GM12891 (cell line): ENCODE results near the gene AKIRIN1.
"Not testable (repeated sequence)": the region's sequence is repeated elsewhere in the genome, so short reads cannot be mapped to it uniquely, and the experiment has no call there.

Experiments
- DNase-seq: peaks from one replicate; pipeline ENCODE4 v3.0.0; 2011; ENCODE audit warnings: low spot score; ENCODE audit not compliant: insufficient read length
- FAIRE-seq: peaks from 2 replicates; lab custom pipeline; 2011; peaks lifted over from hg19 to GRCh38; lab: Jason Lieb, UNC
- PAX5 ChIP-seq: IDR thresholded peaks from 2 replicates; pipeline ENCODE4 v1.6.1; 2011; ENCODE audit warnings: low read length, moderate library complexity, mild to moderate bottlenecking; ENCODE audit not compliant: insufficient read depth, severe bottlenecking
- POLR2A ChIP-seq: IDR thresholded peaks from 2 replicates; pipeline ENCODE4 v1.6.1; 2011; ENCODE audit warnings: low read depth, low read length, control low read depth
- POLR2AphosphoS5 ChIP-seq: IDR thresholded peaks from 2 replicates; pipeline ENCODE4 v1.6.1; 2011; ENCODE audit warnings: low read depth, low read length, control low read depth
- POU2F2 ChIP-seq: IDR thresholded peaks from 2 replicates; pipeline ENCODE4 v1.6.1; 2011; ENCODE audit warnings: low read depth, mild to moderate bottlenecking, control low read depth, low read length, moderate library complexity
- SPI1 ChIP-seq: IDR thresholded peaks from 2 replicates; pipeline ENCODE4 v1.6.1; 2011; ENCODE audit warnings: low read depth, low read length, control low read depth
- TAF1 ChIP-seq: IDR thresholded peaks from 2 replicates; pipeline ENCODE4 v1.6.1; 2011; ENCODE audit warnings: low read depth, low read length, control low read depth

Gene AKIRIN1

GRCh38 chr1:39045231-39045630, 54.2 kb downstream of the AKIRIN1 start:
- TF ChIP-seq POU2F2 = no peak
- TF ChIP-seq TAF1 = no peak
- TF ChIP-seq POLR2A = no peak
- no peak for TF ChIP-seq PAX5
- no peak for TF ChIP-seq SPI1
- no peak for TF ChIP-seq POLR2AphosphoS5
- no peak for DNase-seq
- no peak for FAIRE-seq

- TF ChIP-seq PAX5 (no peak), POLR2A (no peak), POLR2AphosphoS5 (no peak), POU2F2 (no peak), TAF1 (no peak)
- FAIRE-seq = no peak
- no peak for DNase-seq
These were observed 55.6 kb downstream of the AKIRIN1 start for GRCh38 chr1:39046613-39047210.

DNA sequence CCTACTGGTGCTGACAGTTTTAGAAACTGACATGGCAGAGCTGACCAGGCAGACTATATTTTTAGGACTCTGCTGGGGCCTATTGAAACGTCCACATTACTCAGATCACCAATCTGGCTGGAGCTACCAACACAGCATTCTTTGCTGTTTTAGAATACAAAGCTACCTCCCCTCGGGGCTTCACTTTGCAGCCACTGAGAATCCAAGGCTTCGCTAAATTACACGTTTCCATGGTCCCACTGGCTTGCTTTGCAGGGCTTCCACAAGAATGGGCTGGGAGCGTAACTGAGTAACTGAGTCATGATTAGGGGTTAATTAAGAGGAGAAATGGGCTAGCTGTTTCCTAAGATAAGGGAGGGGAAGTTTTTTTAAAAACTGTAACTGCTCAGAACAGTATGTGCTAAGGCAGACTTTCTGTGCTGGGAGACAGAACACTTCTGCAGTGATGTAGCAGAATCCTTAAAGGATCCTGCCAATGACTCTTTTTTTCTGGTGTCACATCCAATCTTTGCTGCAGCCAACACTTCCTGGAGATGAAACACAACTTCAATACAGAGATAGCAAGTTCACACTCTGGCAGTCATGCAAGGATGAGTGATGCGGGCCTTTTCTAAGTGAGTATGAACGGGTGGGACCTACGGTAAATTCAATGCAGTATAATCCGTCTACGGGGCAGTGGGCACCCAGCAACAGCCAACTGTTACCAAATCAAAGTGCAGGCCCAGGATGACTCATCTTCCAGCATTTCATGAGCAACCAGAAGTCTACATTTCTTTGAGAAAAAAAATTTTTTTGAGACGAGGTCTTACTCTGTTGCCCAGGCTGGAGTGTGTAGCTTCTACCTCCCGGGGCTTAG, 56.5 kb downstream of the AKIRIN1 start:
- TF ChIP-seq PAX5 (peak; percentile 68), POLR2AphosphoS5 (no peak), POU2F2 (no peak), SPI1 (no peak)
- FAIRE-seq = peak; percentile 59

GRCh38 chr1:39048745-39049370, 57.8 kb downstream of the AKIRIN1 start:
- DNase-seq (no peak), FAIRE-seq (no peak)
- TF ChIP-seq POLR2A (no peak), PAX5 (no peak), POLR2AphosphoS5 (no peak), TAF1 (no peak), POU2F2 (no peak)

More for the DNA sequence above, 56.5 kb downstream of the AKIRIN1 start:
- no peak for DNase-seq

GRCh38 chr1:39050001-39050400, 58.9 kb downstream of the AKIRIN1 start:
- no peak for FAIRE-seq
- TF ChIP-seq PAX5 = no peak
- no peak for DNase-seq

DNA sequence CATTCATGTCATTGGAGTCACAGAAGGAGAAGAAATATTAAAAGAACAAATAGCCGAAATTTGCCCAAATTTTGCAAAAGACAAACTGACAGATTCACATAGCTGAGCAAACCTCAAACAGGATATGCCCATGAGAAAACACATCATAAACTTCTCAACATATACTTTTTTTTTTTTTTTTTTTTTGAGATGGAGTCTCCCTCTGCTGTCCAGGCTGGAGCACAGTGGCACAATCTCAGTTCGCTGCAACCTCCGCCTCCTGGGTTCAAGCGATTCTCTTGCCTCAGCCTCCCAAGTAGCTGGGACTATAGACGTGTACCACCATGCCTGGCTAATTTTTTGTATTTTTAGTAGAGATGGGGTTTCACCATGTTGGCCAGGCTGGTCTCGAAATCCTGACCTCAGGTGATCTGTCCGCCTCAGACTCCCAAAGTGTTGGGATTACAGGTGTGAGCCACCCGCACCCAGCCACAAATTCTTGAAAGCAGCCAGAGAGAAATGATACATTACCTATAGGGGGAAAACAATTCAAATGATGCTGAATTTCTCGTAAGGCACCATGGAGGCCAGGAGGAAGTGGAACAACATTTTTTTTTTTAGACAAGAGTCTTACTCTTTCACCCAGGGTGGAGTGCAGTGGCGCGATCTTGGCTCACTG, 60.2 kb downstream of the AKIRIN1 start:
- not testable (repeated sequence) for FAIRE-seq, DNase-seq
- TF ChIP-seq SPI1 = peak; percentile 14; the same call in 1 of the 2 replicates

GRCh38 chr1:39051956-39052355, 60.9 kb downstream of the AKIRIN1 start:
- TF ChIP-seq POU2F2 = no peak
- no peak for TF ChIP-seq SPI1
- TF ChIP-seq PAX5 = no peak
- TF ChIP-seq TAF1 = no peak
- TF ChIP-seq POLR2A = no peak
- TF ChIP-seq POLR2AphosphoS5 = no peak
- FAIRE-seq = no peak
- no peak for DNase-seq

DNA sequence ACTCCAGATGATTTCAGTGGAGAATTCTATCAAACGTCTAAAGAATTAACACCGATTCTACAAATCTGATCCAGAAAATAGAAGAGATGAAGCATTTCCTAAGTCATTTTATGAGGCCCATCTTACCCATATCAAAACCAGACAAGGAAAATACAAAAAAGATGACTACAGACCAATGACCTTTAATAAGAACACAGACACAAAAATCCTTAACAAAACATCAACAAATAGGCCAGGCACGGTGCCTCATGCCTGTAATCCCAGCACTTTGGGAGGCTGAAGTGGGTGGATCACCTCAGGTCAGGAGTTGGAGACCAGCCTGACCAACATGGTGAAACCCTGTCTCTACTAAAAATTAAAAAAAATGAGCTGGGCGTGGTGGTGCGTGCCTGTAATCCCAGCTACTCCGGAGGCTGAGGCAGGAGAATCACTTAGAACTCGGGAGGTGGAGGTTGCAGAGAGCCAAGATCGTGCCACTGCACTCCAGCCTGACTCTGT, 64.2 kb downstream of the AKIRIN1 start:
- not testable (repeated sequence) for FAIRE-seq, DNase-seq
